HG03521 (cell line): ENCODE data around the gene MTFR1L.

ENCODE experiments used
- ATAC-seq: cut with Tn5 transposase; IDR thresholded peaks from one replicate; pipeline ENCODE4 v1.9.1; 2021; ENCODE audit warnings: mild to moderate bottlenecking, moderate library complexity; ENCODE audit not compliant: unreplicated experiment

The MTFR1L gene

GRCh38 chr1:25861316-25862286, 41.8 kb downstream of the MTFR1L start:
- no peak for ATAC-seq

- no peak for ATAC-seq
Measured at GRCh38 chr1:25862785-25863485, 43.2 kb downstream of the MTFR1L start.

GRCh38 chr1:25863486-25864262, 43.9 kb downstream of the MTFR1L start:
- no peak for ATAC-seq

GRCh38 chr1:25864434-25864833, 44.7 kb downstream of the MTFR1L start:
- no peak for ATAC-seq

- ATAC-seq: no peak
Measured at GRCh38 chr1:25866288-25866687, 46.5 kb downstream of the MTFR1L start.

- ATAC-seq: no peak
Measured at GRCh38 chr1:25867210-25867991, 47.6 kb downstream of the MTFR1L start.

GRCh38 chr1:25869909-25870606, 50.3 kb downstream of the MTFR1L start:
- no peak for ATAC-seq

GRCh38 chr1:25870614-25871013, 50.9 kb downstream of the MTFR1L start:
- no peak for ATAC-seq

- no peak for ATAC-seq
Measured at GRCh38 chr1:25871086-25871703, 51.4 kb downstream of the MTFR1L start.

GRCh38 chr1:25871704-25872494, 52.1 kb downstream of the MTFR1L start:
- no peak for ATAC-seq

GRCh38 chr1:25872713-25873112, 53.0 kb downstream of the MTFR1L start:
- ATAC-seq: no peak

- ATAC-seq: no peak
Measured at GRCh38 chr1:25873120-25873519, 53.4 kb downstream of the MTFR1L start.

- ATAC-seq: no peak
Measured at GRCh38 chr1:25874209-25874608, 54.5 kb downstream of the MTFR1L start.

- ATAC-seq: no peak
Measured at GRCh38 chr1:25874635-25875153, 54.9 kb downstream of the MTFR1L start.

- no peak for ATAC-seq
Measured at GRCh38 chr1:25875154-25875855, 55.6 kb downstream of the MTFR1L start, which contains the start of gene PAQR7. PAQR7 (minus strand) TSS chr1:25875708; CDS start chr1:25863839, 11,869 bp downstream.

GRCh38 chr1:25875856-25876692, 56.3 kb downstream of the MTFR1L start:
- no peak for ATAC-seq

GRCh38 chr1:25876693-25877077, 56.9 kb downstream of the MTFR1L start:
- ATAC-seq: no peak
